Naive thymus-derived CD8-positive, alpha-beta T cell (primary cell): ENCODE results near the gene SLC46A1. TPM values are rescaled to one million over a fixed set of nuclear protein-coding genes. Genes with fewer than 3 reads are reported as not detected.

Experiments
- ATAC-seq, 2 donors: fragments of 150-1000 bp; cut with Tn5 transposase in 1 of 2; sonication (Bioruptor Pico), chemical (Tn5 transposase) in 1 of 2; 1 replicate in 1 of 2; 2 replicates in 1 of 2; pipeline ENCODE4 v1.10.0; 2021; ENCODE audit warnings: mild to moderate bottlenecking in 2 of 2, moderate library complexity in 2 of 2
- POLR2A ChIA-PET: fragments of 350-600 bp; sonication (Branson Sonifier 250); formaldehyde crosslinking; loops from one replicate; lab custom pipeline; 2021; ENCODE audit warnings: antibody characterized with exemption; lab: Charles Lee
- DNase-seq, 10 donors: peaks; one replicate each; pipeline versions ENCODE4 v3.0.0 to v3.0.0-alpha.2; 2020 to 2022
- H3K27ac Mint-ChIP-seq, 10 donors: one replicate each; pipeline ENCODE4 v1.8.0; 2020 to 2022; ENCODE audit warnings: mild to moderate bottlenecking in 10 of 10, mixed read lengths in 10 of 10, moderate library complexity in 4 of 10, inconsistent platforms in 1 of 10
- H3K27me3 Mint-ChIP-seq, 5 donors: one replicate each; pipeline ENCODE4 v1.8.0; 2021 to 2022; ENCODE audit warnings: mixed read lengths in 5 of 5
- H3K36me3 Mint-ChIP-seq, 3 donors: one replicate each; pipeline ENCODE4 v1.8.0; 2020 to 2022; ENCODE audit warnings: mixed read lengths in 3 of 3, mild to moderate bottlenecking in 2 of 3, inconsistent platforms in 1 of 3
- H3K4me1 Mint-ChIP-seq, 4 donors: one replicate each; pipeline ENCODE4 v1.8.0; 2021 to 2022; ENCODE audit warnings: mixed read lengths in 4 of 4
- H3K4me3 Mint-ChIP-seq, 10 donors: one replicate each; pipeline ENCODE4 v1.8.0; 2020 to 2022; ENCODE audit warnings: mild to moderate bottlenecking in 10 of 10, mixed read lengths in 10 of 10, moderate library complexity in 6 of 10, inconsistent platforms in 1 of 10
- H3K9me3 Mint-ChIP-seq, 9 donors: one replicate each; pipeline ENCODE4 v1.8.0; 2020 to 2022; ENCODE audit warnings: mixed read lengths in 9 of 9, mild to moderate bottlenecking in 3 of 9, inconsistent platforms in 1 of 9, moderate library complexity in 1 of 9
- polyA plus RNA-seq, 3 donors: library from polyadenylated mRNA; unstranded; fragments of 300-500 nt; fragmentation: Illumina TruSeq; gene quantifications; one replicate each; pipeline ENCODE4 v1.2.3, GENCODE V29; 2021
- total RNA-seq, 8 experiments: library from RNA in 2 of 8; stranded (reverse) in 2 of 8; gene quantifications; one replicate each; pipeline ENCODE4 v1.2.3 and lab custom pipeline; 2021 to 2026

The SLC46A1 gene
- total and polyA plus RNA-seq, 5 experiments from 2014 or later, result 1.0 to 3.8 (median 2.7) TPM

DNA sequence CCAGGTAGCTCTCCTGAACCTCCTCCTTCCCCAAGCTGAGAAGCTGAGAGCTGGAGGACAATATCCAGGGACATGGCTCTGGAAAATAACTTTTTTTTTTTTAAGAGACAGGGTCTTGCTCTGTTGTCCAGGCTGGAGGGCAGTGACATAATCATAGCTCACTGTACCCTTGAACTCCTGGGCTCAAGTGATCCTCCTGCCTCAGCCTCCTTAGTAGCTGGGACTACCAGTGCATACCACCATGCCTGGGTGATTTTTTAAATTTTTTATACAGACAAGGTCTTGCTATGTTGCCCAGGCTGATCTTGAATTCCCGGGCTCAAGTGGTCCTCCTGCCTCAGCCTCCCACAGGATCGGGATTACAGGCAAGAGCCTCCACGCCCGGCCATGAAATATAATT, 6.2 kb downstream of the SLC46A1 start:
- Mint-ChIP-seq H3K27ac (peak overlapping the region in 1 of 10 donors; percentile 11), H3K4me3 (no peak overlapping the region)
- POLR2A ChIA-PET, result no interaction called here

DNA sequence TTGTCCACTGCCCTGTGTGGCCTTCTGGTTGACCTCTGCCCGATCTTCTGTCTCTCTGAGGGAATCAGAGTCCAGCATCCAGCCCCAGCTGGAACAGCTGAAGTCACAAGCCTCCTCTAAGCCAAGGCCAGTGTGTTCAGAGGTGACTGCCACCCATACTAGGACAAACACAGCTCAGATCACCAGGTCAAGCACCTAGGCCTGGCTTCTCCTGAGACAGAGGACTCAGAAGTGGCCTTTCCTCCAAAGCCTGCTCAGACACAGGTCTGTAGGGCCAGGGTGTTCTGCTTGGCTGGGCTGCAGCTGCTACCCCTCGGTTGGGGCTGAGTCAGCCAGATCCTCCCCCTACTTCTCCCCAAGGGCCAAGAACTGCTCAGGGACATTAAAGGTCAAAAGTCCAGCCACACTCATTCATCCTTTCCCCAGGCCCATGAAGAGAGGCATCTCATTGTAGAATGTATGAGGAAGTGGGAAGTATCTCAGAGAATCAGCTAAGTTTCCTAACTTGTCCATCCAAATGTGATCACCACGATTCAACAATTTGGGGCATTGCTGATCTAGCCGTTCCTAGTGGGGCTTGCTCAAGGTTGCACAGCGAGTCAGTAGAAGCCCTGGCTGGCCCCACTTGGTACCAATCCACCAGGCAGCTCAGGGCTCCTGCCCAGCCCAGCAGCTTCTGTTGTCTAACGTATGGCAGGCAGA, 7.6 kb downstream of the SLC46A1 start:
- POLR2A ChIA-PET, result interaction anchor here (0.6 kb wide), 1 partner anchor 11 kb away, joined by 6 read pairs; no protein-coding TSS in a partner anchor
- peak overlapping the region in 6 of 10 donors; percentile 27 to 82 (median 60) for H3K27ac Mint-ChIP-seq
- no peak for DNase-seq
- peaks cover 0 to 7% (median 1%) of the 10 kb centered on the region in 4 donors for H3K4me1 Mint-ChIP-seq
- no peak for ATAC-seq
- H3K27me3 Mint-ChIP-seq, result no peaks in the 10 kb centered on the region
- H3K4me3 Mint-ChIP-seq, result no peak overlapping the region
- peaks cover 0 to 26% (median 2%) of the 10 kb centered on the region in 3 donors for H3K36me3 Mint-ChIP-seq
- H3K9me3 Mint-ChIP-seq, result no peaks in the 10 kb centered on the region

More for the DNA sequence above, 6.2 kb downstream of the SLC46A1 start:
- no peak for DNase-seq
- H3K36me3 Mint-ChIP-seq, result peaks cover 0 to 14% (median 0%) of the 10 kb centered on the region in 3 donors
- H3K9me3 Mint-ChIP-seq, result no peaks in the 10 kb centered on the region
- H3K27me3 Mint-ChIP-seq, result no peaks in the 10 kb centered on the region
- peaks cover 0 to 15% (median 3%) of the 10 kb centered on the region in 4 donors for H3K4me1 Mint-ChIP-seq
- ATAC-seq, result no peak

DNA sequence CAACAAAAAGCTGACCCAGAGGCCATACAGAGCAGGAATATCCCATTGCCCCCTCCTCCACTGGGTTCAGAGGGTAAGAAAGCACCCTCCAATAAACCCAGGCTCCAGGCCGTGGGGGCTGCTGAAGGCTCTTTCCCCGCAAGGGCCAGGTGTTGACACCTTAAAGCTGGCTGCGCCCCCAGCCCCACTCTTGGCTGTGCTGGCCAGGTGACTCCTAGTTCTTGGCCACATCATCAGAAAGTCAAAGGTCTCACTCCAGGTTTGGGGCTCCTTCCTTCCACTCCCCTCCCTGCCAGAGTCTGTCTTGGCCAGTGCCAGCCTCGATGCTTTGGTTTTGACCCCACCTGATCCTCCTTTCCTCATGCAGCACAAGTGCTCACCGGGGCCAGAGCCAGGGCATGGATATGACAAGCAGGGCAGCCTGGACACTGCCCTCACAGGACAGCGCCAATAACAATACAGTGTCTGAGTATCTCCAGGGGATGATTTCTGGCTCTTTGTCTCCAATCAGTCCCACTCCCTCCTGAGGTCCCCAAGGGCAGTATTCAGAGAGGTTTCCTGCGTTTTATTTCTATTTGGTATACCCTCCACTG, 8.2 kb downstream of the SLC46A1 start:
- Mint-ChIP-seq H3K27me3 (no peaks in the 10 kb centered on the region), H3K9me3 (no peaks in the 10 kb centered on the region), H3K27ac (peak overlapping the region in 9 of 10 donors; percentile 20 to 86 (median 64)), H3K4me3 (no peak overlapping the region), H3K36me3 (peaks cover 0 to 31% (median 4%) of the 10 kb centered on the region in 3 donors), H3K4me1 (peaks cover 0 to 4% (median 1%) of the 10 kb centered on the region in 4 donors)
- ATAC-seq (no peak), DNase-seq (no peak)
- POLR2A ChIA-PET, result no interaction called here

DNA sequence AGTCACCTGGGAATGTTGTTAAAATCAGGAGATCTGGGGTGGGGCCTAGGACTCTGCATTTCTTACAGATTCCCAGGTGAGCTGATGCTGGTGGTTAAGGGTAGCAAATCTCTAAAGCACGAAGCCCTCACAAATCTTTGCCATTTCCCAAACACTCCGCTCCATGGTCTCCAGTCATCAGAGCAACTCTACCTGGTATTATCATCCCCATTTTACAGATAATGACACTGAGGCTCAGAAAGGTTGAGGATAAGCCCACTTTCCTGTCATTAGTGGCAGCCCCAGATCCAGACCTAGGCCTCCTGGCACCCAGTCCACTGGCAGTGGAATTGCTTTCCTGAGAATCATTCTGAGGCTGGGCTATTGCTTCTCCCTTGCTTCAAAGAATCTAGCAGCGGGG, 8.7 kb downstream of the SLC46A1 start:
- Mint-ChIP-seq H3K4me3 (no peak overlapping the region), H3K27me3 (no peaks in the 10 kb centered on the region), H3K4me1 (peaks cover 0 to 4% (median 1%) of the 10 kb centered on the region in 4 donors), H3K27ac (peak overlapping the region in 4 of 10 donors; percentile 20 to 64 (median 62)), H3K36me3 (peaks cover 0 to 36% (median 5%) of the 10 kb centered on the region in 3 donors), H3K9me3 (no peaks in the 10 kb centered on the region)
- no peak for ATAC-seq
- DNase-seq, result no peak
- POLR2A ChIA-PET, result no interaction called here

DNA sequence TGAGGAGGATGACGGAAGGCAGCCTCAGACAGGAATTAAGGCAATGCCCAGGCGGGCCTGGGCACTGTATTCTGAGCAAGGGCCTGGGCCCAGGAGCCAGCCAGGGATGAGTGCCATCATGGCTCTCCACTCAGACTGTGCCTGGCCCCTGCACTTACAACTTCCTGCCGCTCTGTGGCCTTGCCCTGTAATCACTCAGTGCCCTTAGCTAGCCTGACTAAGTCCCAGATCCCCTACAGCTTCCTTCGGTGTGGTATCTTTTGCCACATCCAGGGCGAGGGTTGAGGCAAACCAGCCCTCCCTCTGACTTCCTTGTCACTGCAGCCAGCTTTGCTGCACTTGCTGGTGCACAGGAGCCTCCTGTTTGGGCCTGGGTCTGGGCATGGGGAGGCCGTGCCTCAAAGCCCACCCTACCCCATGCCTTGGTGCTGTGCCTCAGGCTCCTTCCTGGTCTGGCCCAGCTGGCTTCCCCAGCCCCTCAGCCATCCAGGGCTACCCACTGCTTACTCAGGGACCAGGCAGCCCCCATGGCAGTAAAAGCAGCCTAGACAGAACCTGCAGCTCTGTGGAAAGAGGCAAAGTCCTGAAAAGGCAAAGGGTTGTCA, 9.3 kb downstream of the SLC46A1 start:
- H3K4me1 Mint-ChIP-seq, result peaks cover 0 to 4% (median 1%) of the 10 kb centered on the region in 4 donors
- H3K4me3 Mint-ChIP-seq, result no peak overlapping the region
- ATAC-seq (no peak), DNase-seq (no peak)
- peaks cover 0 to 37% (median 5%) of the 10 kb centered on the region in 3 donors for H3K36me3 Mint-ChIP-seq
- H3K27ac Mint-ChIP-seq, result no peak overlapping the region
- no peaks in the 10 kb centered on the region for H3K9me3 Mint-ChIP-seq
- POLR2A ChIA-PET, result no interaction called here
- no peaks in the 10 kb centered on the region for H3K27me3 Mint-ChIP-seq

DNA sequence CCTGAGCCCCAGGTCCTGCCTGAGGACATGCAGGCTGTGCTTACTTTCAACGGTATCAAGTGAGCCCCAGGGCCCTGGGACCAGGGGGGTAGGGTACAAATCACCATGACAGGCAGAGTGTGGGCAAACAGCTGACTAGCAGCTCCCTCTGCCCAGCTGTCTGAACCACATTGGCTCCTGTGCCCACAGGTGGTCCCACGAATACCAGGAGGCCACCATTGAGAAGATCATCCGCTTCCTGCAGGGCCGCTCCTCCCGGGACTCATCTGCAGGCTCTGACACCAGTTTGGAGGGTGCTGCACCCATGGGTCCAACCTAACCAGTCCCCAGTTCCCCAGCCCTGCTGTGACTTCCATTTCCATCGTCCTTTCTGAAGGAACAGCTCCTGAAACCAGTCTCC, 10.0 kb downstream of the SLC46A1 start:
- Mint-ChIP-seq H3K27me3 (no peaks in the 10 kb centered on the region), H3K36me3 (peaks cover 0 to 45% (median 8%) of the 10 kb centered on the region in 3 donors), H3K9me3 (no peaks in the 10 kb centered on the region), H3K4me3 (no peak overlapping the region), H3K27ac (peak overlapping the region in 1 of 10 donors; percentile 34), H3K4me1 (peaks cover 0 to 4% (median 1%) of the 10 kb centered on the region in 4 donors)
- no peak for DNase-seq
- no peak for ATAC-seq
- POLR2A ChIA-PET, result no interaction called here

DNA sequence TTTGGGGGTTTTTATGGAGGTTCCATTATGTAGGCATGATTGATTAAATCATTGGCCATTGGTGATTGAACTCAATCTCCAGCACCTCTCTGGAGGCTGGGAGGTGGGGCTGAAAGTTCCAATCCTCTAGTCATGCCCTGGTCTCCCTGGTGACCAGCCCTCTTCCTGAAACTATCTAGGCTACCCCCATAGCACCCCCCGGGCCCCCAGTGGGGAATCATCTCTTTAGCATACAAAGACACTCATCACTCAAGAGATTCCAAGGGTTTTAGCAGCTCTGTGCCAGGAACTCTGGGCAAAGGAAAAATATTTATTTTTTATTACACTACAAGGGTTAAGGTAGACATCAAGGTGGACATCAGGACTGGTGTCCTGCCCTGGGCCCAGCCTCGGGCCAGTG, 10.6 kb downstream of the SLC46A1 start:
- Mint-ChIP-seq H3K36me3 (peaks cover 0 to 50% (median 13%) of the 10 kb centered on the region in 3 donors), H3K4me1 (peaks cover 0 to 4% (median 1%) of the 10 kb centered on the region in 4 donors), H3K27me3 (no peaks in the 10 kb centered on the region), H3K27ac (peak overlapping the region in 1 of 10 donors; percentile 34), H3K9me3 (no peaks in the 10 kb centered on the region), H3K4me3 (no peak overlapping the region)
- POLR2A ChIA-PET, result interaction anchor here (1.0 kb wide), 1 partner anchor 12 kb away, joined by 3 read pairs; no protein-coding TSS in a partner anchor
- no peak for ATAC-seq
- DNase-seq, result no peak

DNA sequence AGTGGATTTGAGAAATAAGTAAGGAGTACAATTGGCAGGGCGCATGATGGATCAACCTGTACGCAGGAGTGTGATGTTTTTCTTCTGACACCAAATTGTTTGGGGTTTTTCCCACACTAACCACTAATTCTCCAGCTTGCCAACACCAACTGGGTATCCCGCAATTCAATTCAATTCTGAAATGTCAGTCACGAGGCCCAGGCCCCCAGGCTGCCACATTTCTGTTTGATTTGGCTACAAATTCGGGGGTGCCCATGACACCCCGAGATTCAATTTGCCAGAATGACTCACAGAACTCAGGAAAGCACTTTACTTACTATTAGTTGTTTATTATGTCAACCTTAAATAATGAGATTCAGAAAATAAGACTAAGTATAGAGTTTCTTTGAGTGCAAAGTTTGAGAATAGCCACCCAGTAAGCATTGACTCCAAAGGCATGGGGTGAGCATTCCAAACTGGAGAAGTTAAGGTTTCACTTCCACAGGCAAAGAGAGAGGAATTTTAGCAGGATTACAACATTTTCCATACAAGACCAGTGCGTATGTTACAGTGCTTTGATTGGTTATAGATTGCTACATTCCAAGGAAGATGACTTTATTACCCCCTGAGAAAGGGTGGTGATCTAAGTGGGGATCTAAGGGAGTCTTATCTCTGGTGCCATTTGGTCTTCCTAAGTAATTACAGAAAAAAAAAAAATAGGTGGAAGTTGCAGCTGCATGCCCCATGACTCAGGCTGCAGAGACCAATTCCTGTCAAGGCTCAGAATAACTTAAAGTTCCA, 11.5 kb downstream of the SLC46A1 start:
- no peak overlapping the region for H3K4me3 Mint-ChIP-seq
- peaks cover 0 to 4% (median 1%) of the 10 kb centered on the region in 4 donors for H3K4me1 Mint-ChIP-seq
- H3K36me3 Mint-ChIP-seq, result peaks cover 0 to 59% (median 20%) of the 10 kb centered on the region in 3 donors
- ATAC-seq, result no peak
- DNase-seq, result no peak
- H3K27ac Mint-ChIP-seq, result peak overlapping the region in 1 of 10 donors; percentile 45
- no peaks in the 10 kb centered on the region for H3K27me3 Mint-ChIP-seq
- no peaks in the 10 kb centered on the region for H3K9me3 Mint-ChIP-seq
- POLR2A ChIA-PET, result interaction anchor here (1.0 to 1.2 kb wide), 2 partner anchors 10 to 11 kb away, joined by 3 to 4 read pairs; no protein-coding TSS in a partner anchor

DNA sequence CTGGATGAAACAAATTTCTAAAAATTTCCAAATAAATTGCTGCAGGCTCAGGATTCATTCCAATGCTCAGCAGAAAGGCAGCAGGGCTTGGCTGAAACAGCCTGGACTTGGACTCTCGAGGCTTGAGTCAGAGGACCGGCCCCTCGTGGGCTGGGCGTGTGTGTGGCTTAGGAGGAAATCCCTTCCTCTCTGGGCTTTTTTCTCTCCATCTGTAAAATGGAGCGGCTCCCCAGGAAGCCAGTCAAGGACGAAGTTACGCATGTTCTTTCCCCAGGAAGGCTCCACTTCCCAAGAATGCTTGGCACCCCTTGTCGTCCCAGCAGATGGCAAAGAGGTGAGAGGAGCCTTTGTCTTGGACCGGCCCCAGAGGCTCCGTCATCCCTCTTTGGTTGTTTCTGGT, 13.5 kb downstream of the SLC46A1 start:
- no peak for DNase-seq
- Mint-ChIP-seq H3K27ac (no peak overlapping the region), H3K27me3 (no peaks in the 10 kb centered on the region), H3K9me3 (no peaks in the 10 kb centered on the region), H3K4me3 (no peak overlapping the region), H3K4me1 (peaks cover 2 to 5% (median 3%) of the 10 kb centered on the region in 4 donors), H3K36me3 (peaks cover 0 to 71% (median 25%) of the 10 kb centered on the region in 3 donors)
- no peak for ATAC-seq
- POLR2A ChIA-PET, result no interaction called here

DNA sequence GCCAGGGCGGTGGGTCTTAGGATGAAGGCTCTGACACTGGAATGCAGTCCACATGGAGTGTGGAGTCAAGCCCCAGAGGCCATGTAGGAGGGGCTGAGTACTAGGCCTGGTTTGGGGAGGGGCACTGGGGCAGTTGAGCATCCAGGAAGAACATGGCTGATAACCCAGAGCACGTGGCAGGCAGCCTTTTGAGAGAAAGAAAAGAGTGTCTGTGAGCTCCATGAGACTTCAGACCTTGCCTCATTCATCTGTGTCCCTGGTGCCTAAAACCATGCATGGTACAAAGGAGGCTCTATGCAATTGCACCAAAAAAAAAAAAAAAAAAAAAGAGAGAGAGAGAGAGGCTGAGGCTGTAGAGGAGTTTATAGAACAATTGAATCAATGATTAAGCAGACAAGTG, 14.6 kb downstream of the SLC46A1 start:
- Mint-ChIP-seq H3K27me3 (no peaks in the 10 kb centered on the region), H3K9me3 (no peaks in the 10 kb centered on the region), H3K4me3 (no peak overlapping the region), H3K36me3 (peaks cover 0 to 70% (median 25%) of the 10 kb centered on the region in 3 donors), H3K27ac (peak overlapping the region in 2 of 10 donors; percentile 44 to 66), H3K4me1 (peaks cover 3 to 7% (median 4%) of the 10 kb centered on the region in 4 donors)
- POLR2A ChIA-PET, result interaction anchor here (0.7 to 1.0 kb wide), 3 partner anchors 13 to 1209 kb away, joined by 5 to 6 read pairs (median 6); partner anchors contain the start of gene POLDIP2
- ATAC-seq (no peak), DNase-seq (no peak)

DNA sequence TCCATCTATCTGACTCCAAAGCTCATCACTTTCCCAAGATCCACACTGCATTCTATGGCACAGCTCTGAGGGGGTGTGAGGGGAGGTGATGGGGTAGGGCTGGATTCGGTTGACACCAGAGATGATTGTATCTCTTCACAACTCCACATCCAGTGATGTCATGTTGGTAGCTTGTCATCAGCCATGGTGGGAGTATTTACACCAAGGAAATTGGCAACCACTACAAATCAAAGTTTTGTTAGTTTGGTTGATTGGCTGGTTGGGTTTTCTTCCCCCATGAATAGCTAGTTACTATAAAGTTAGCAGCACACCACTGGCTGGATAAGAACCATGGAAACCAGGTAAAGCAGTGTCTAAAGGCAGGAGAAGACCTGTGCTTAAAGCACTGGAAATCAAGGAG, 15.0 kb downstream of the SLC46A1 start:
- POLR2A ChIA-PET, result interaction anchor here (0.7 to 1.0 kb wide), 3 partner anchors 33 to 1209 kb away, joined by 3 to 6 read pairs (median 6); partner anchors contain the start of gene POLDIP2
- Mint-ChIP-seq H3K27me3 (no peaks in the 10 kb centered on the region), H3K27ac (peak overlapping the region in 1 of 10 donors; percentile 66), H3K36me3 (peaks cover 0 to 70% (median 25%) of the 10 kb centered on the region in 3 donors), H3K4me1 (peaks cover 3 to 8% (median 6%) of the 10 kb centered on the region in 4 donors), H3K4me3 (no peak overlapping the region), H3K9me3 (no peaks in the 10 kb centered on the region)
- DNase-seq (no peak), ATAC-seq (no peak)

DNA sequence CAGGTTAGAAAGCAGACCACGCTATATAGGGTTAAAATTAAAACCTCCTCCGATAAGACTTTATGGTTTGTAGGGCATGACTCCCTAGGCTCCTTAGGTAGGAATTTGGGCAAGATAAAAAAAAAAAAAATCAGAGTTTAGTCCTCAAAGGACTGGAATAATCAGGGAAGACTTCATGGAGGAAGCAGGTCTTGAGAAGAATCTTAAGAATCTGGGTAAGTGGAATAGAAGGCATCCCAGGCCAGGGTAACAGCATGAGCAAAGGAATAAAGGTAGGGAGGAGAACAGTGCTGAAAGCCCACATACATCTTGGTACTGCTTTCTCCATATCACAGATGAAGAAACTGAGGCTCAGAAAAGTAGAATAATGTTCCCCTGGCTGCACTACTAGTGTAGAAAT, 15.4 kb downstream of the SLC46A1 start:
- no peak for DNase-seq
- POLR2A ChIA-PET, result interaction anchor here (0.7 kb wide), 1 partner anchor 1002 kb away, joined by 3 read pairs; no protein-coding TSS in a partner anchor
- Mint-ChIP-seq H3K4me3 (no peak overlapping the region), H3K36me3 (peaks cover 0 to 67% (median 25%) of the 10 kb centered on the region in 3 donors), H3K27me3 (no peaks in the 10 kb centered on the region), H3K27ac (peak overlapping the region in 1 of 10 donors; percentile 31), H3K4me1 (peaks cover 3 to 11% (median 10%) of the 10 kb centered on the region in 4 donors), H3K9me3 (no peaks in the 10 kb centered on the region)
- no peak for ATAC-seq
